Measurements from ENCODE around the gene TMEM109.
"Not testable (repeated sequence)": the region's sequence is repeated elsewhere in the genome, so short reads cannot be mapped to it uniquely, and the experiment has no call there.

TMEM109 gene

GRCh38 chr11:60905551-60906113, 8.3 kb upstream of the TMEM109 start:
- Histone ChIP-seq H3K4me3 (ENCODE audit: insufficient read length, low read depth) (peak overlapping the region; percentile 92), H3K4me1 (ENCODE audit: insufficient read depth, insufficient read length) (no peaks in the 10 kb centered on the region), H3K9me3 (ENCODE audit: insufficient read depth, low read length) (no peaks in the 10 kb centered on the region), H3K9ac (ENCODE audit: insufficient read length, low read depth) (peak overlapping the region; percentile 97), H3K36me3 (ENCODE audit: insufficient read depth, insufficient read length, low read length) (peaks cover 49% of the 10 kb centered on the region), H3K27me3 (ENCODE audit: insufficient read depth, insufficient read length) (peaks cover 34% of the 10 kb centered on the region)
- TF ChIP-seq SUZ12 (IDR thresholded peaks at IDR 0.05; ENCODE audit: extremely low read depth, insufficient read depth, insufficient read length) = no peak
- TF ChIP-seq ZNF274 (IDR thresholded peaks at IDR 0.05; ENCODE audit: low read depth, low read length) = no peak
- no peak for TF ChIP-seq YY1 (IDR thresholded peaks at IDR 0.05; ENCODE audit: insufficient read depth, insufficient read length)
- DNase-seq (ENCODE audit: low read depth, low spot score) = no peak

GRCh38 chr11:60906132-60906972, 7.6 kb upstream of the TMEM109 start, which contains the start of gene PRPF19:
PRPF19 (minus strand) TSS chr11:60906585; CDS start chr11:60906382, 203 bp downstream.
- H3K4me1 ChIP-seq (ENCODE audit: insufficient read depth, insufficient read length) = no peaks in the 10 kb centered on the region
- peaks cover 42% of the 10 kb centered on the region for H3K36me3 ChIP-seq (ENCODE audit: insufficient read depth, insufficient read length, low read length)
- peak within 1 kb of the TSS; percentile 92 for H3K4me3 ChIP-seq (ENCODE audit: insufficient read length, low read depth)
- peaks cover 40% of the 10 kb centered on the region for H3K27me3 ChIP-seq (ENCODE audit: insufficient read depth, insufficient read length)
- peak; percentile 96 for DNase-seq (ENCODE audit: low read depth, low spot score)
- TF ChIP-seq ZNF274 (IDR thresholded peaks at IDR 0.05; ENCODE audit: low read depth, low read length) (no peak), YY1 (IDR thresholded peaks at IDR 0.05; ENCODE audit: insufficient read depth, insufficient read length) (no peak), SUZ12 (IDR thresholded peaks at IDR 0.05; ENCODE audit: extremely low read depth, insufficient read depth, insufficient read length) (no peak)
- H3K9ac ChIP-seq (ENCODE audit: insufficient read length, low read depth) = peak within 1 kb of the TSS; percentile 97
- no peaks in the 10 kb centered on the region for H3K9me3 ChIP-seq (ENCODE audit: insufficient read depth, low read length)

- no peak overlapping the region for H3K9ac ChIP-seq (ENCODE audit: insufficient read length, low read depth)
- no peaks in the 10 kb centered on the region for H3K4me1 ChIP-seq (ENCODE audit: insufficient read depth, insufficient read length)
- H3K36me3 ChIP-seq (ENCODE audit: insufficient read depth, insufficient read length, low read length) = peaks cover 17% of the 10 kb centered on the region
- no peak overlapping the region for H3K4me3 ChIP-seq (ENCODE audit: insufficient read length, low read depth)
- TF ChIP-seq SUZ12 (IDR thresholded peaks at IDR 0.05; ENCODE audit: extremely low read depth, insufficient read depth, insufficient read length) (no peak), YY1 (IDR thresholded peaks at IDR 0.05; ENCODE audit: insufficient read depth, insufficient read length) (no peak), ZNF274 (IDR thresholded peaks at IDR 0.05; ENCODE audit: low read depth, low read length) (no peak)
- H3K27me3 ChIP-seq (ENCODE audit: insufficient read depth, insufficient read length) = peaks cover 40% of the 10 kb centered on the region
- no peak for DNase-seq (ENCODE audit: low read depth, low spot score)
- no peaks in the 10 kb centered on the region for H3K9me3 ChIP-seq (ENCODE audit: insufficient read depth, low read length)
These were observed 5.2 kb upstream of the TMEM109 start for GRCh38 chr11:60908803-60909202.

GRCh38 chr11:60909680-60910280, 4.2 kb upstream of the TMEM109 start:
- not testable (repeated sequence) for H3K4me3 ChIP-seq (ENCODE audit: insufficient read length, low read depth); DNase-seq (ENCODE audit: low read depth, low spot score); H3K36me3 ChIP-seq (ENCODE audit: insufficient read depth, insufficient read length, low read length); H3K9me3 ChIP-seq (ENCODE audit: insufficient read depth, low read length); H3K4me1 ChIP-seq (ENCODE audit: insufficient read depth, insufficient read length); H3K9ac ChIP-seq (ENCODE audit: insufficient read length, low read depth)
- peaks cover 40% of the 10 kb centered on the region for H3K27me3 ChIP-seq (ENCODE audit: insufficient read depth, insufficient read length)

GRCh38 chr11:60910281-60910687, 3.7 kb upstream of the TMEM109 start:
- peaks cover 40% of the 10 kb centered on the region for H3K27me3 ChIP-seq (ENCODE audit: insufficient read depth, insufficient read length)
- H3K4me3 ChIP-seq (ENCODE audit: insufficient read length, low read depth) = no peak overlapping the region
- H3K9me3 ChIP-seq (ENCODE audit: insufficient read depth, low read length) = no peaks in the 10 kb centered on the region
- H3K4me1 ChIP-seq (ENCODE audit: insufficient read depth, insufficient read length) = peaks cover 3% of the 10 kb centered on the region
- peaks cover 2% of the 10 kb centered on the region for H3K36me3 ChIP-seq (ENCODE audit: insufficient read depth, insufficient read length, low read length)
- TF ChIP-seq YY1 (IDR thresholded peaks at IDR 0.05; ENCODE audit: insufficient read depth, insufficient read length) (no peak), SUZ12 (IDR thresholded peaks at IDR 0.05; ENCODE audit: extremely low read depth, insufficient read depth, insufficient read length) (no peak), ZNF274 (IDR thresholded peaks at IDR 0.05; ENCODE audit: low read depth, low read length) (no peak)
- DNase-seq (ENCODE audit: low read depth, low spot score) = no peak
- H3K9ac ChIP-seq (ENCODE audit: insufficient read length, low read depth) = no peak overlapping the region

GRCh38 chr11:60910711-60911380, 3.1 kb upstream of the TMEM109 start:
- Histone ChIP-seq H3K36me3 (ENCODE audit: insufficient read depth, insufficient read length, low read length) (no peaks in the 10 kb centered on the region), H3K4me1 (ENCODE audit: insufficient read depth, insufficient read length) (peaks cover 5% of the 10 kb centered on the region), H3K9ac (ENCODE audit: insufficient read length, low read depth) (no peak overlapping the region), H3K27me3 (ENCODE audit: insufficient read depth, insufficient read length) (peaks cover 40% of the 10 kb centered on the region), H3K4me3 (ENCODE audit: insufficient read length, low read depth) (no peak overlapping the region), H3K9me3 (ENCODE audit: insufficient read depth, low read length) (no peaks in the 10 kb centered on the region)
- no peak for TF ChIP-seq YY1 (IDR thresholded peaks at IDR 0.05; ENCODE audit: insufficient read depth, insufficient read length)
- no peak for TF ChIP-seq SUZ12 (IDR thresholded peaks at IDR 0.05; ENCODE audit: extremely low read depth, insufficient read depth, insufficient read length)
- no peak for TF ChIP-seq ZNF274 (IDR thresholded peaks at IDR 0.05; ENCODE audit: low read depth, low read length)
- no peak for DNase-seq (ENCODE audit: low read depth, low spot score)
